Left renal cortex interstitium (tissue), 4 donors: ENCODE data around the gene TMEM72. TPM values are rescaled to one million over a fixed set of nuclear protein-coding genes. Genes with fewer than 3 reads are reported as not detected.

ENCODE experiments used
- DNase-seq, 4 donors: peaks; one replicate each; pipeline ENCODE4 v3.0.0-alpha.2; 2013; ENCODE audit warnings: low read depth in 4 of 4, low spot score in 2 of 4, missing footprints in 1 of 4
- polyA plus RNA-seq, 4 donors: library from polyadenylated mRNA; unstranded; fragments of 120-200 nt; gene quantifications; one replicate each; pipeline ENCODE4 v1.2.1, GENCODE V29; 2013; ENCODE audit not compliant: insufficient read length in 4 of 4

TMEM72 gene
- polyA plus RNA-seq, 4 donors = 63.6 to 78.0 (median 70.6) TPM

GRCh38 chr10:44914891-44915290 lies 3.8 kb downstream of the TMEM72 start:
- DNase-seq = no peak

GRCh38 chr10:44916429-44916828 lies 5.3 kb downstream of the TMEM72 start:
- no peak for DNase-seq

GRCh38 chr10:44917848-44918247 lies 6.7 kb downstream of the TMEM72 start:
- DNase-seq = no peak

GRCh38 chr10:44920252-44920651 lies 9.1 kb downstream of the TMEM72 start:
- no peak for DNase-seq

- no peak for DNase-seq
Measured at GRCh38 chr10:44921061-44921460, 9.9 kb downstream of the TMEM72 start.

- no peak for DNase-seq
Measured at GRCh38 chr10:44921506-44921905, 10.4 kb downstream of the TMEM72 start.

- no peak for DNase-seq
Measured at GRCh38 chr10:44922021-44922420, 10.9 kb downstream of the TMEM72 start.

- DNase-seq = no peak
Measured at GRCh38 chr10:44922796-44923545, 11.8 kb downstream of the TMEM72 start.

GRCh38 chr10:44923611-44924010 lies 12.5 kb downstream of the TMEM72 start:
- no peak for DNase-seq

GRCh38 chr10:44924261-44925040 lies 13.3 kb downstream of the TMEM72 start:
- DNase-seq = no peak

GRCh38 chr10:44925224-44925623 lies 14.1 kb downstream of the TMEM72 start:
- no peak for DNase-seq

- DNase-seq = no peak
Measured at GRCh38 chr10:44925811-44926750, 14.9 kb downstream of the TMEM72 start.

- no peak for DNase-seq
Measured at GRCh38 chr10:44926751-44927351, 15.7 kb downstream of the TMEM72 start.

- DNase-seq = no peak
Measured at GRCh38 chr10:44927352-44927751, 16.2 kb downstream of the TMEM72 start.

- DNase-seq = no peak
Measured at GRCh38 chr10:44928462-44928861, 17.3 kb downstream of the TMEM72 start.

- DNase-seq = no peak
Measured at GRCh38 chr10:44929356-44930255, 18.5 kb downstream of the TMEM72 start.

GRCh38 chr10:44930904-44931620 lies 19.9 kb downstream of the TMEM72 start:
- DNase-seq = no peak

GRCh38 chr10:44931621-44932516 lies 20.7 kb downstream of the TMEM72 start:
- no peak for DNase-seq
